Sigmoid colon (tissue), 4 donors: ENCODE results near the gene PGBD5.

Source experiments
- POLR2A ChIP-seq, 2 donors: fragments of 450-650 bp; IDR thresholded peaks; one replicate each; pipeline ENCODE4 v1.6.1; 2016; ENCODE audit warnings: antibody characterized with exemption in 2 of 2, mild to moderate bottlenecking in 2 of 2, moderate library complexity in 2 of 2
- POLR2AphosphoS5 ChIP-seq, 4 donors: sonication (generic); formaldehyde crosslinking; IDR thresholded peaks; one replicate each; pipeline ENCODE4 v1.6.1; 2017; ENCODE audit warnings: antibody characterized with exemption in 4 of 4

GRCh38 chr1:230379462-230379861, 46.7 kb downstream of the PGBD5 start:
- TF ChIP-seq POLR2AphosphoS5 (IDR thresholded peaks at IDR 0.05) (no peak), POLR2A (IDR thresholded peaks at IDR 0.05) (no peak)
